Mesothelial cell of epicardium (in vitro differentiated cells): ENCODE measurements around the gene RABEP1. TPM values are rescaled to one million over a fixed set of nuclear protein-coding genes. Genes with fewer than 3 reads are reported as not detected.
"Not testable (repeated sequence)": the region's sequence is repeated elsewhere in the genome, so short reads cannot be mapped to it uniquely, and the experiment has no call there.

Experiments used
- DNase-seq, 2 experiments: peaks; one replicate each; pipeline ENCODE4 v3.0.0; 2021; ENCODE audit warnings: low spot score in 2 of 2; ENCODE audit not compliant: unreplicated experiment in 2 of 2
- H3K27ac Mint-ChIP-seq: 2 replicates; pipeline ENCODE4 v1.8.0; 2021; ENCODE audit warnings: mixed read lengths
- H3K27me3 Mint-ChIP-seq: 2 replicates; pipeline ENCODE4 v1.8.0; 2021; ENCODE audit warnings: low read depth, mixed read lengths
- H3K36me3 Mint-ChIP-seq: 2 replicates; pipeline ENCODE4 v1.8.0; 2021; ENCODE audit warnings: mixed read lengths
- H3K4me1 Mint-ChIP-seq: 2 replicates; pipeline ENCODE4 v1.8.0; 2021; ENCODE audit warnings: mixed read lengths
- H3K4me3 Mint-ChIP-seq: 2 replicates; pipeline ENCODE4 v1.8.0; 2021; ENCODE audit warnings: mild to moderate bottlenecking, moderate library complexity, mixed read lengths
- H3K9me3 Mint-ChIP-seq: 2 replicates; pipeline ENCODE4 v1.8.0; 2021; ENCODE audit warnings: mixed read lengths
- CTCF ChIP-seq: fragments of 200-600 bp; sonication (generic); IDR thresholded peaks from one replicate; pipeline ENCODE4 v1.5.0; 2021; ENCODE audit warnings: antibody characterized with exemption; ENCODE audit not compliant: unreplicated experiment
- total RNA-seq: library from RNA; stranded (reverse); gene quantifications from 3 replicates; pipeline ENCODE4 v1.2.1, GENCODE V29; 2021

RABEP1 gene
- total RNA-seq, 1 donor from 2014 or later = 50.9 TPM

- Mint-ChIP-seq H3K27ac (peak overlapping the region; percentile 6), H3K36me3 (peaks cover 42% of the 10 kb centered on the region), H3K4me3 (no peak overlapping the region), H3K9me3 (no peaks in the 10 kb centered on the region), H3K27me3 (no peaks in the 10 kb centered on the region), H3K4me1 (no peaks in the 10 kb centered on the region)
- DNase-seq = no peak
- TF ChIP-seq CTCF = no peak
Observed at GRCh38 chr17:5429191-5429887, 147.3 kb downstream of the RABEP1 start.

GRCh38 chr17:5430413-5430999, 148.4 kb downstream of the RABEP1 start:
- no peak for TF ChIP-seq CTCF
- Mint-ChIP-seq H3K36me3 (peaks cover 47% of the 10 kb centered on the region), H3K4me3 (no peak overlapping the region), H3K27ac (no peak overlapping the region), H3K27me3 (no peaks in the 10 kb centered on the region), H3K4me1 (no peaks in the 10 kb centered on the region), H3K9me3 (no peaks in the 10 kb centered on the region)
- no peak for DNase-seq

GRCh38 chr17:5431234-5431633, 149.2 kb downstream of the RABEP1 start:
- not testable (repeated sequence) for H3K27me3 Mint-ChIP-seq, H3K9me3 Mint-ChIP-seq, DNase-seq, H3K4me1 Mint-ChIP-seq, H3K4me3 Mint-ChIP-seq
- peak overlapping the region; percentile 32 for H3K27ac Mint-ChIP-seq
- H3K36me3 Mint-ChIP-seq = peaks cover 42% of the 10 kb centered on the region

- Mint-ChIP-seq H3K4me3 (no peak overlapping the region), H3K27ac (peak overlapping the region; percentile 30), H3K27me3 (no peaks in the 10 kb centered on the region), H3K9me3 (no peaks in the 10 kb centered on the region), H3K36me3 (peaks cover 46% of the 10 kb centered on the region), H3K4me1 (no peaks in the 10 kb centered on the region)
- TF ChIP-seq CTCF = no peak
- DNase-seq = no peak
Observed at GRCh38 chr17:5431949-5432556, 150.0 kb downstream of the RABEP1 start.

GRCh38 chr17:5434984-5435383, 152.9 kb downstream of the RABEP1 start:
- peaks cover 31% of the 10 kb centered on the region for H3K36me3 Mint-ChIP-seq
- no peaks in the 10 kb centered on the region for H3K27me3 Mint-ChIP-seq
- no peaks in the 10 kb centered on the region for H3K9me3 Mint-ChIP-seq
- no peak for TF ChIP-seq CTCF
- no peak overlapping the region for H3K4me3 Mint-ChIP-seq
- H3K27ac Mint-ChIP-seq = no peak overlapping the region
- H3K4me1 Mint-ChIP-seq = peaks cover 15% of the 10 kb centered on the region
- no peak for DNase-seq

Other genes with a start within 250 kb of the RABEP1 start
- gene SLC52A1, start 246.9 kb upstream of the RABEP1 start, total RNA-seq = 0.20 to 0.54 TPM (median 0.38 TPM) in 3 replicates
- gene ZFP3, start 203.8 kb upstream of the RABEP1 start, total RNA-seq = 0.96 to 1.0 TPM (median 1.00 TPM) in 3 replicates
- 27.1 to 29.9 TPM (median 27.2 TPM) in 3 replicates for gene ZNF232, start 170.4 kb upstream of the RABEP1 start, total RNA-seq
- gene USP6, start 166.3 kb upstream of the RABEP1 start, total RNA-seq = 0.38 to 0.54 TPM (median 0.42 TPM) in 3 replicates
- gene ZNF594, start 90.4 kb upstream of the RABEP1 start, total RNA-seq = 18.3 to 21.0 TPM (median 18.9 TPM) in 3 replicates
- gene SCIMP, start 47.4 kb upstream of the RABEP1 start, total RNA-seq = not detected in 3 replicates
- gene NUP88, start 137.4 kb downstream of the RABEP1 start, total RNA-seq = 61.7 to 67.6 TPM (median 66.3 TPM) in 3 replicates
- 95.9 to 103 TPM (median 97.8 TPM) in 3 replicates for gene RPAIN, start 137.9 kb downstream of the RABEP1 start, total RNA-seq
- 91.5 to 96.4 TPM (median 92.9 TPM) in 3 replicates for gene C1QBP, start 156.9 kb downstream of the RABEP1 start, total RNA-seq
- gene DHX33, start 186.7 kb downstream of the RABEP1 start, total RNA-seq = 27.3 to 28.4 TPM (median 27.4 TPM) in 3 replicates
- 69.5 to 70.6 TPM (median 69.9 TPM) in 3 replicates for gene DERL2, start 203.9 kb downstream of the RABEP1 start, total RNA-seq
- gene MIS12, start 204.3 kb downstream of the RABEP1 start, total RNA-seq = 22.9 to 23.0 TPM (median 23.0 TPM) in 3 replicates